A549 (cell line): ENCODE measurements around the gene FASTK. TPM values are rescaled to one million over a fixed set of nuclear protein-coding genes. Genes with fewer than 3 reads are reported as not detected.

ENCODE experiments used
- ATAC-seq, 2 experiments: fragments of 200-7000 bp in 1 of 2; fragments of >200 bp in 1 of 2; cut with Nextera tagmentation in 1 of 2; cut with Tn5 transposase in 1 of 2; 3 replicates each; pipeline versions ENCODE4 v1.8.0 to v1.9.1; 2018 to 2020; ENCODE audit warnings: mild to moderate bottlenecking in 1 of 2, moderate library complexity in 1 of 2
- CTCF ChIA-PET: fragments of 300-600 bp; sonication (Branson Sonifier 250); formaldehyde crosslinking; extraction: SDS; loops from one replicate; lab custom pipeline; 2021; ENCODE audit warnings: antibody characterized with exemption, inconsistent platforms; lab: Yijun Ruan, JAX
- POLR2A ChIA-PET: fragments of 350-600 bp; formaldehyde crosslinking; extraction: SDS; loops from one replicate; lab custom pipeline; 2021; ENCODE audit warnings: antibody characterized with exemption, inconsistent platforms; lab: Yijun Ruan, JAX
- DNase-seq, 2 experiments: peaks; one replicate each; pipeline versions ENCODE4 v3.0.0 to v3.0.0-alpha.2; 2011 to 2016; ENCODE audit warnings: low read depth in 1 of 2, low spot score in 1 of 2
- FAIRE-seq: peaks from 2 replicates; lab custom pipeline; 2011; peaks lifted over from hg19 to GRCh38; lab: Jason Lieb, UNC
- H3K27ac ChIP-seq, 2 experiments: fragments of >200 bp; sonication (Bioruptor Twin); formaldehyde crosslinking; 3 replicates each; pipeline ENCODE4 v1.5.1; 2016 to 2017
- H3K4me1 ChIP-seq: fragments of >200 bp; sonication (Bioruptor Twin); formaldehyde crosslinking; 3 replicates; pipeline ENCODE4 v1.6.1; 2016
- H3K4me2 ChIP-seq: fragments of >200 bp; sonication (Bioruptor Twin); formaldehyde crosslinking; 3 replicates; pipeline ENCODE4 v1.6.1; 2016
- H3K4me3 ChIP-seq: fragments of >200 bp; sonication (Bioruptor Twin); formaldehyde crosslinking; 3 replicates; pipeline ENCODE4 v1.5.1; 2016
- H3K9me3 ChIP-seq: fragments of >200 bp; sonication (Bioruptor Twin); formaldehyde crosslinking; 3 replicates; pipeline ENCODE4 v1.6.1; 2016
- BHLHE40 ChIP-seq: IDR thresholded peaks from 2 replicates; pipeline ENCODE4 v1.6.1; 2012; ENCODE audit warnings: low read depth, low read length, inconsistent platforms
- CTCF ChIP-seq: fragments of >200 bp; sonication (Bioruptor Twin); formaldehyde crosslinking; IDR thresholded peaks from 3 replicates; pipeline ENCODE4 v1.5.1; 2016
- E2F6 ChIP-seq: IDR thresholded peaks from 2 replicates; pipeline ENCODE4 v1.6.1; 2012; ENCODE audit warnings: low read depth, borderline replicate concordance
- EHF ChIP-seq: fragments of 250-450 bp; sonication (Bioruptor Pico); IDR thresholded peaks from 2 replicates; pipeline ENCODE4 v1.5.0; 2020; ENCODE audit warnings: mild to moderate bottlenecking
- ESRRA ChIP-seq: fragments of 150-350 bp; IDR thresholded peaks from 2 replicates; pipeline ENCODE4 v1.6.1; 2014; ENCODE audit warnings: mild to moderate bottlenecking, low read length, borderline replicate concordance
- KDM1A ChIP-seq: fragments of 200-600 bp; sonication (generic); IDR thresholded peaks from 2 replicates; pipeline ENCODE4 v1.6.1; 2016; ENCODE audit warnings: low read depth, mild to moderate bottlenecking
- KDM5A ChIP-seq: fragments of 200-600 bp; sonication (generic); IDR thresholded peaks from 2 replicates; pipeline ENCODE4 v1.6.1; 2016; ENCODE audit warnings: antibody characterized with exemption, mild to moderate bottlenecking
- MAX ChIP-seq: IDR thresholded peaks from 2 replicates; pipeline ENCODE4 v1.6.1; 2012
- MYC ChIP-seq: IDR thresholded peaks from 2 replicates; pipeline ENCODE4 v1.6.1; 2012; ENCODE audit warnings: mild to moderate bottlenecking, inconsistent platforms, low read length, improper control_type of control experiment, borderline replicate concordance
- NFE2L2 ChIP-seq: fragments of 150-350 bp; conservative IDR thresholded peaks from 2 replicates; pipeline ENCODE4 v1.6.1; 2014; ENCODE audit warnings: low read length
- RARB ChIP-seq: fragments of 250-450 bp; sonication (Bioruptor Pico); IDR thresholded peaks from 2 replicates; pipeline ENCODE4 v1.8.0; 2021; ENCODE audit warnings: mild to moderate bottlenecking, moderate library complexity
- RCOR1 ChIP-seq: fragments of 150-350 bp; IDR thresholded peaks from 2 replicates; pipeline ENCODE4 v1.6.1; 2014; ENCODE audit warnings: antibody characterized with exemption, low read length, low read depth
- TP53 ChIP-seq: fragments of 250-450 bp; sonication (Bioruptor Pico); IDR thresholded peaks from 2 replicates; pipeline ENCODE4 v1.5.0; 2021; ENCODE audit warnings: mild to moderate bottlenecking, moderate library complexity
- WGBS: methylation state at CpG from one replicate; pipeline ENCODE4 v1.1.6; 2017; ENCODE audit errors: missing lambda C conversion rate; 5-methylcytosine and 5-hydroxymethylcytosine counted together
- polyA plus RNA-seq, 4 experiments: library from polyadenylated mRNA; depleted of rRNA in 3 of 4; stranded (reverse); fragments of >200 nt; fragmentation: RNase III in 1 of 4; extraction: RNeasy Plus Mini Kit Qiagen cat#74134 plus additional on column Dnase treatment in 1 of 4; gene quantifications; 2 replicates in 3 of 4; 3 replicates in 1 of 4; pipeline ENCODE4 v1.2.3, GENCODE V29; 2011 to 2017
- TF ChIP-seq, protein P1 (sequence below): fragments of 150-350 bp; IDR thresholded peaks from 2 replicates; pipeline ENCODE4 v1.6.1; 2014; ENCODE audit warnings: low read depth, mild to moderate bottlenecking, low read length
- TF ChIP-seq, protein P2 (sequence below): fragments of 250-450 bp; sonication (Bioruptor Pico); IDR thresholded peaks from 2 replicates; pipeline ENCODE4 v1.5.0; 2021; ENCODE audit warnings: mild to moderate bottlenecking, moderate library complexity, borderline replicate concordance

The FASTK gene
- polyA plus RNA-seq, 2 of the 4 experiments (the other 2 are of a cell fraction): 38.5 to 72.4 TPM

DNA sequence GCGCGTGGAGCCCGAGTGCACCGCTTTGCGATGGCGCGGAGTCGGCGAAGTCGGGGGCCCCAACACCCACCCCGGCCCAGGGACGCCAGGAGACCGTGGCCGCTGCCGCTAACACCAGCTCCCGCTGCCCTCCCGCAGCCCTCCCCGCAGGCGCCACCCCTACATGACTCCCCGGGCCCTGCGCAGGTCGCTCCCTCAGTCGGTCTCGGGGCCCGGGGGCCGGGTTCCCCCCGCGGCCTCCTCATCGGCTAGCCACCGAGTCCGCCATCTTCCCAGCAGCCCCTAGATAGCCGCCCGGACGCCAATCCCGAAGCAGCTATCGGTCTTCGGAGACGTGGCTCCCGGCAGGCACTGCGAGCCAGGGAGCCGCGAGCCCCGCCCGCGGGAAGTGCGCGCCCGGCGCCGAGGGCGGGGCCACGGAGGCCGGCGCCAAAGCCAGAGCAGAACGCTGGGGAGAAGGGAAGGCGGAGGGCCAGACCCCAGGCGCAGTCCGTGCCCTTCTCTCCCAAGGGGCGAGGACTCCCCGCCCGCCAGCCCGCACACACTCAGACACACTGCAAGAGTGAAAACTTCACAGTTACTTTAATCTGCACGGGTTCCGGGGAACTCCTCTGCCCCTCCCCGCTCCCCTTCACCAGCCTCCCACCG, at the start of gene FASTK (continued):
- TF ChIP-seq RARB (no peak), ESRRA (no peak), RCOR1 (no peak), CTCF (no peak)

DNA sequence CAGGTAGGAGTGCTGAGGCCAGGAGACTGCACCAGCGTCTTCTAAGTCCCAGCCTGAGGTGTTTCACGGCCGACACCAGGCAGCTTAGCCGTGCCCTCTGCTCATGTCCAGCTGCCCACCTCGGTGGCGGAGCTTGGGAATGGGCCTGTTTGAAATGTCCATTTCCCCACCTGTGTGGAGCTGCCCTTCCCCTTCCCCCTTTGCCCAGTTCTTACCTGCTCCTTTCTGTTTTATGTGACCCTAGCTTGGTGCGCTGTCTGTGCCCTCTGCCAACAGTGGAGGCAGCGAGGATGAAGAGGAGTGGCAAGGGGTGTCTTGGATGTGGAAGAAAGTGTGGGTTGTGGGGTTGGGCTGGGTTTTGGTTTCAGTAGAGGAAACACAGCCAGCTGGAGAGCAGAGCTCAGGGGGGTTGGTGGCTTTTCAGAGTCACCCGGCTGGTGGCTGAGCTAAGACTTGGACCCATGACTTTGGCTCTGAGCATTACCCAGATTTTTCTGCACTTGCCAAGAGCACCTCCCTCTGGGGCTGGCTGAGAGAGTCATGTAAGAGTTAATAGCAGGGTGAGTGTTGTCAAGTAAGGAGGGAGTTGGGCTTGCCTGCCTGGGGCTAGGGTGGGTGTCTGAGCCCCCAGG, 49.5 kb upstream of the FASTK start:
- Histone ChIP-seq H3K4me1 (no peaks in the 10 kb centered on the region), H3K27ac (no peak overlapping the region), H3K4me2 (no peak overlapping the region), H3K4me3 (no peak overlapping the region), H3K9me3 (no peaks in the 10 kb centered on the region)
- ChIA-PET CTCF (interaction anchor here (0.6 to 5.1 kb wide), 13 partner anchors 9 to 185 kb away, joined by 3 to 25 read pairs (median 4); partner anchors contain the start of gene GBX1), POLR2A (no interaction called here)
- 95% methylated on average over 9 of the region's 9 CpGs for WGBS
- FAIRE-seq: no peak
- DNase-seq: no peak
- no peak for ATAC-seq
- TF ChIP-seq KDM1A (no peak), EHF (CRISPR knock-in tag) (no peak), RCOR1 (no peak), MYC (no peak), TP53 (CRISPR knock-in tag) (no peak)

DNA sequence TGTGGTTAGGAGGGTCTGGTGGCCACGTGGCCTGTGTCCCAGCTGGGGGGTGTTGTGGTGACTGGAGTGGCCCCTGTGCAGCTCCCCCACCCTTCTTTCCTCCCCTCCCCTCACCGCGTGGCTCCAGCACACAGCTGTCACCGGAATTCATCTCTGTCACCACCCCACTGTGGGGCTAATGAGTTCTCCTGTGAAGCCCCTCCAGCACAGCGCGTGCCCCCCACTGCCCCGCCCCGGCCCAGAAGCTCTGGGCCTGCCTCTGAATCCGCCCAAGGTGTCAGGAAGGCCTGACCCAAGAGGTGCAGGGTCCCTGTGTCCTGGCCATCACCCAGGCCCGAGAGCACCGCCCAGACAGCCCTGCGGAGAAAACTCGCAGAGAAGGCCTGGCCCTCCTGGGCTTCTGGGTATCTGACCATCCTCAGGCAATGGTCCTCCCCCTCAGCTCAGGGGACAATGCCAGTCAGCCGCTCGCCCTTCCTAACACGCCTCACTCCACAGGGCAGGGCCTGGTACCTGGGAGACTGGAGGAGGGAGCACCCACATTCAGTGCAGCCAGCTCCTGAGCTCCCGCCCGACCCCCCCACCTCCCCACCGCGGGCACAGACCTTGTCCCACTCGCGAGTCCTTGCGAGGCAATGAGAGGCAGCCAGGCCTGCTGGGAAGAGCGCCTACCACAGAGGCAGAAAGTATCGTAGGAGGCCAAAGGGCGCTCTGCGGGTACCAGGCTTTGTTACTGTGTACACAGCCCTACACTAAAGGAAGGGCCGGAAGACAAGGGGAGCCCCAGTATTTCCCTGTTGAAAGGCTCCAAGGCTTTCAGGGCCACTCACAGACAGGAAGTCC, 48.7 kb upstream of the FASTK start:
- 94% methylated on average over 17 of the region's 28 CpGs for WGBS
- ATAC-seq: no peak
- CTCF ChIA-PET: interaction anchor here (0.6 to 5.1 kb wide), 16 partner anchors 9 to 231 kb away, joined by 3 to 25 read pairs (median 4); partner anchors contain the start of gene GBX1

More for the DNA sequence above, 48.7 kb upstream of the FASTK start:
- DNase-seq: no peak
- H3K9me3 ChIP-seq: no peaks in the 10 kb centered on the region
- no peak for TF ChIP-seq BHLHE40
- TF ChIP-seq ESRRA: no peak
- TF ChIP-seq, protein P1, sequence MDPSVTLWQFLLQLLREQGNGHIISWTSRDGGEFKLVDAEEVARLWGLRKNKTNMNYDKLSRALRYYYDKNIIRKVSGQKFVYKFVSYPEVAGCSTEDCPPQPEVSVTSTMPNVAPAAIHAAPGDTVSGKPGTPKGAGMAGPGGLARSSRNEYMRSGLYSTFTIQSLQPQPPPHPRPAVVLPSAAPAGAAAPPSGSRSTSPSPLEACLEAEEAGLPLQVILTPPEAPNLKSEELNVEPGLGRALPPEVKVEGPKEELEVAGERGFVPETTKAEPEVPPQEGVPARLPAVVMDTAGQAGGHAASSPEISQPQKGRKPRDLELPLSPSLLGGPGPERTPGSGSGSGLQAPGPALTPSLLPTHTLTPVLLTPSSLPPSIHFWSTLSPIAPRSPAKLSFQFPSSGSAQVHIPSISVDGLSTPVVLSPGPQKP: no peak
- TF ChIP-seq, protein P2, sequence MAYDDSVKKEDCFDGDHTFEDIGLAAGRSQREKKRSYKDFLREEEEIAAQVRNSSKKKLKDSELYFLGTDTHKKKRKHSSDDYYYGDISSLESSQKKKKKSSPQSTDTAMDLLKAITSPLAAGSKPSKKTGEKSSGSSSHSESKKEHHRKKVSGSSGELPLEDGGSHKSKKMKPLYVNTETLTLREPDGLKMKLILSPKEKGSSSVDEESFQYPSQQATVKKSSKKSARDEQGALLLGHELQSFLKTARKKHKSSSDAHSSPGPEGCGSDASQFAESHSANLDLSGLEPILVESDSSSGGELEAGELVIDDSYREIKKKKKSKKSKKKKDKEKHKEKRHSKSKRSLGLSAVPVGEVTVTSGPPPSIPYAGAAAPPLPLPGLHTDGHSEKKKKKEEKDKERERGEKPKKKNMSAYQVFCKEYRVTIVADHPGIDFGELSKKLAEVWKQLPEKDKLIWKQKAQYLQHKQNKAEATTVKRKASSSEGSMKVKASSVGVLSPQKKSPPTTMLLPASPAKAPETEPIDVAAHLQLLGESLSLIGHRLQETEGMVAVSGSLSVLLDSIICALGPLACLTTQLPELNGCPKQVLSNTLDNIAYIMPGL (CRISPR knock-in tag): no peak
- no peak for TF ChIP-seq MAX
- no peak for TF ChIP-seq E2F6
- no peak for TF ChIP-seq NFE2L2
- TF ChIP-seq KDM5A: no peak
- no peak for FAIRE-seq
- no peak overlapping the region for H3K4me3 ChIP-seq
- POLR2A ChIA-PET: no interaction called here
- H3K4me1 ChIP-seq: no peaks in the 10 kb centered on the region
- no peak overlapping the region for H3K27ac ChIP-seq
- no peak overlapping the region for H3K4me2 ChIP-seq
